NCI-H128 (cell line): Measurements from ENCODE around the gene SLC6A18.

Experiments
- DNase-seq: peaks from one replicate; lab custom pipeline; 2025; ENCODE audit not compliant: unreplicated experiment; lab: John Stamatoyannopoulos, UW

SLC6A18 gene

GRCh38 chr5:1187234-1187949 lies 37.8 kb upstream of the SLC6A18 start:
- no peak for DNase-seq

GRCh38 chr5:1187950-1188334 lies 37.2 kb upstream of the SLC6A18 start:
- no peak for DNase-seq

GRCh38 chr5:1188464-1188863 lies 36.7 kb upstream of the SLC6A18 start:
- DNase-seq: no peak

- DNase-seq: no peak
Measured at GRCh38 chr5:1189269-1189668, 35.9 kb upstream of the SLC6A18 start.

- DNase-seq: no peak
Measured at GRCh38 chr5:1190278-1190677, 34.9 kb upstream of the SLC6A18 start.

GRCh38 chr5:1190837-1191239 lies 34.3 kb upstream of the SLC6A18 start:
- DNase-seq: no peak

- DNase-seq: no peak
Measured at GRCh38 chr5:1192971-1193590, 32.1 kb upstream of the SLC6A18 start.

GRCh38 chr5:1193591-1193985 lies 31.6 kb upstream of the SLC6A18 start:
- no peak for DNase-seq

GRCh38 chr5:1194378-1194777 lies 30.8 kb upstream of the SLC6A18 start:
- no peak for DNase-seq

- no peak for DNase-seq
Measured at GRCh38 chr5:1195439-1195838, 29.7 kb upstream of the SLC6A18 start.

- no peak for DNase-seq
Measured at GRCh38 chr5:1195916-1196315, 29.3 kb upstream of the SLC6A18 start.

GRCh38 chr5:1196562-1196961 lies 28.6 kb upstream of the SLC6A18 start:
- DNase-seq: no peak

- DNase-seq: no peak
Measured at GRCh38 chr5:1197876-1198666, 27.1 kb upstream of the SLC6A18 start.

GRCh38 chr5:1199340-1199648 lies 25.9 kb upstream of the SLC6A18 start:
- no peak for DNase-seq

GRCh38 chr5:1199649-1200494 lies 25.3 kb upstream of the SLC6A18 start:
- DNase-seq: no peak

- DNase-seq: no peak
Measured at GRCh38 chr5:1200495-1201326, 24.5 kb upstream of the SLC6A18 start.

GRCh38 chr5:1201327-1202025 lies 23.7 kb upstream of the SLC6A18 start, which contains the start of gene SLC6A19:
SLC6A19 (plus strand) TSS chr5:1201595; CDS start chr5:1201651, 56 bp downstream.
- DNase-seq: no peak

GRCh38 chr5:1202026-1202797 lies 23.0 kb upstream of the SLC6A18 start:
- no peak for DNase-seq

- no peak for DNase-seq
Measured at GRCh38 chr5:1202798-1203185, 22.4 kb upstream of the SLC6A18 start.
